ENCODE results near the gene SPO11.

DNA sequence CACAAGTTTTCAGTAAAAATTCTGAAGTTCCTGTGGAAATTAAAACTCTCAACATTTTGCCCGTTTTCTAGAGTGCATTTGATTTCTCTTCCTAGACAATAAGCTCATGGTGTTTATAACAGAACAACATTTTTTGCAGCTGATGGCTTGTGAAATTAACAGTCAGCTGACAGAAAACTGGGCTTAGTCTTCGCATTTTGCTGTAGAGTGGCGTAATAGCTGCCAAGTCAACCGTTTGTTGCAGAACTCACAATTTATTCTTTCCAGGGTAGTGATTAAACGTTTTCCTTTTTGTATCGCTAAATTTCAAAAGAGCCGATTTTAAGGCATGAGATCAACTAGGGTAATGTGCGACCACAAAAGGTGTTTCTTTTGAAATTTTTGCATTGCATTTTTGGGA, 1.4 kb downstream of the SPO11 start:
- TF ChIP-seq CTCF (conservative IDR thresholded peaks at IDR 0.05; ENCODE audit: low read depth in 2 of 2) (no peak), POLR2AphosphoS5 (IDR thresholded peaks at IDR 0.05; ENCODE audit: low read depth) (no peak), EZH2 (IDR thresholded peaks at IDR 0.05; ENCODE audit: low read depth, unreplicated experiment) (no peak), JUNB (IDR thresholded peaks at IDR 0.05; ENCODE audit: unreplicated experiment) (no peak), EZH2phosphoT487 (IDR thresholded peaks at IDR 0.05; ENCODE audit: unreplicated experiment) (no peak), CREB1 (CRISPR knock-in tag; IDR thresholded peaks at IDR 0.05; ENCODE audit: low read depth) (no peak), NANOG (IDR thresholded peaks at IDR 0.05; ENCODE audit: borderline replicate concordance) (no peak)
- TF ChIP-seq, protein P1, sequence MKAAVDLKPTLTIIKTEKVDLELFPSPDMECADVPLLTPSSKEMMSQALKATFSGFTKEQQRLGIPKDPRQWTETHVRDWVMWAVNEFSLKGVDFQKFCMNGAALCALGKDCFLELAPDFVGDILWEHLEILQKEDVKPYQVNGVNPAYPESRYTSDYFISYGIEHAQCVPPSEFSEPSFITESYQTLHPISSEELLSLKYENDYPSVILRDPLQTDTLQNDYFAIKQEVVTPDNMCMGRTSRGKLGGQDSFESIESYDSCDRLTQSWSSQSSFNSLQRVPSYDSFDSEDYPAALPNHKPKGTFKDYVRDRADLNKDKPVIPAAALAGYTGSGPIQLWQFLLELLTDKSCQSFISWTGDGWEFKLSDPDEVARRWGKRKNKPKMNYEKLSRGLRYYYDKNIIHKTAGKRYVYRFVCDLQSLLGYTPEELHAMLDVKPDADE (IDR thresholded peaks at IDR 0.05): no peak

All from GM23338 (cell line).